Fibroblast of skin of abdomen (primary cell): ENCODE data around the gene NUDT2.

Experiments used
- DNase-seq: peaks from one replicate; pipeline ENCODE4 v3.0.0-alpha.2; 2013

The NUDT2 gene

DNA sequence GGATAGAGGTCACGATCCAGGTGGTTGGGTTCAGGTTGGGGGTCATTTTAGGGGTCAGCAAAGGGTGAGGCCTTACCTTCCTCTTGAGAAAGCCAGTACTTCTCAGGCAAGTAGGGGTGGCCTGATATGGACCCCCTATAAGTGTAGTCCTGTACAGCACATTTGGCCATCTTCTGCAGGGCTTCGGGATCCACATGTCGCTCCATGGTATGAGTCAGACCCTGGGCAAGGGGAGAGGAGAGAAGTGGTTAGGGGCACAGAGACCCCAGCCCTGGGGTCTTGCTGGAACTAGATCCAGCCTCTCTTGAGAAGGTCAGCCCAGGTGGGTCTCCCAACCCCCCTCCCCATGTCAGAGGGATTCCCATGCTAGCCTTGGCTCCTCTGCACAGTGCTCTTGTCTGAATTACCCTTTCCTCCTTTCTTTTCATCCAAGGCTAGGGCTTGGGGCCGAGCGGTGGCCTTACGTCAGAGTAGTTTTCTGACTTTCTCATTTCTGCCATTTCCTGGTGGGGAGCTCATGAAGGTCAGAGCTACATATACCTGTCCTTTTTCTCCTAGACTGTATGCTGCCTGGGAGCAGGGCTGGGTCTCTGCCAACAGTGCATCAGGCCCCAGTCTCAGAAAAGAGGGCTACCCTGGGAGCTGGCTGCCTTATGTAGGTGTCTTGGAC lies 56.3 kb downstream of the NUDT2 start:
- no peak for DNase-seq

DNA sequence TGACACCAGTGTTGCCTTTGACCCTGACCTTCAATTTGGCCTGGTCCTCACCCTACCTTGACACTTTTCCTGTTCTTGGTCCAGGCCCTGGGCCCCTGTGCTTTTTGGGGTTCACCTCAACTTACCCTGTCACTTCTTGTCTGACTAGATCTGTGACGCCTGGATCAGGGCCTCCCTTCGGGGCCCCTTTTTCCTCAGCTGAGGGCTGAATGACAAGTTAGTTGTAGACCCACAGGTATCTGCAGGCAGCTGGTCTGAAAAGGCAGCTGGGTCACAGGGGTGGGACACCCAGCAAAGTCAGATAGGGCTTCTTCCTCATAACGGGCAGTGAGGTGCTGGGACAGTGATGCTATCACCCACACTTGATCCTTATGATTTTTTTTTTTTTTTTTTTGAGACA lies 57.3 kb downstream of the NUDT2 start:
- DNase-seq = no peak

DNA sequence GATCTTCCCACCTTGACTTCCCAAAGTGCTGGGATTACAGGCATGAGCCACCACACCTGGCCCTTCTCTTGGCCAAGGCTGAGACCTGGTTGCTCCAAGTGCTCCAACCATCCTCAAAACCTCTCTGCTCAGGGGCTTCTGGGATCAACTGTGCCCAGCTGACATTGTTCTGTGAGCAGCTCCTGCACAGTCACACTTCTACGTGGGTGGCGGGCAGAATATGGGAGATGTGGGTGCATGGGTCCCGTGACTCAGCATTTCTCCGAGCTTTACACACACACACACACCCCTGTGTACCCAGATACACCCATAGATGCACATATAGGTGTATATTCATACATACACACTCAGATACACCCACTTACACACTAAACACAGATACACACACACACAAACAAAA lies 57.9 kb downstream of the NUDT2 start:
- no peak for DNase-seq

DNA sequence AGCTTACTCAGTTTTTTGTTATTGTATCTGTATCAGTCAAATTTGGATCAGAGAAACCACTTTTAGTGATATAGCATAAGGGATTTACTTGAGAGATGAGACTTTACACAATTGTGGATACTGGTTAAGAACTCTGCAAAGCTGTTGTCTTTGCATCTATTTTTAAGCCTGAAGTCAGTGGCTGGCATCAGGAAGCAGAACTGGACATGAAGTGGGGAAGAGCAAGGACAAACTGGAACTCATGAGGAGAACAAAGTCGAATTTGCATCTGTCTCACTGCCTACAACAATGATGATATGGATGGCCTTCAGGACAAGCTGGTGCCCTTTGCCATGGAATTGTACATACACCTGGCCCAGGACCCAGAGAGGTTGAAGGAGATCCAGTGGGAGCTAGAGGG lies 63.1 kb downstream of the NUDT2 start:
- no peak for DNase-seq
